H1 (cell line): ENCODE measurements around the gene FAM193B. TPM values are rescaled to one million over a fixed set of nuclear protein-coding genes. Genes with fewer than 3 reads are reported as not detected.

Experiments
- CTCF ChIA-PET: fragments of 300-600 bp; sonication (Branson Sonifier 250); formaldehyde crosslinking; loops from one replicate; lab custom pipeline; 2021; ENCODE audit not compliant: partially characterized antibody; lab: Charles Lee
- POLR2A ChIA-PET: fragments of 300-600 bp; sonication (Branson Sonifier 250); formaldehyde crosslinking; loops from one replicate; lab custom pipeline; 2021; ENCODE audit warnings: inconsistent platforms; ENCODE audit not compliant: partially characterized antibody; lab: Charles Lee
- DNase-seq, 2 experiments: peaks; one replicate each; pipeline versions ENCODE4 v3.0.0 to v3.0.0-alpha.2; 2010 to 2022; ENCODE audit warnings: low spot score in 2 of 2, low read depth in 1 of 2, mixed read lengths in 1 of 2
- FAIRE-seq: peaks from 2 replicates; lab custom pipeline; 2011; peaks lifted over from hg19 to GRCh38; lab: Jason Lieb, UNC
- H2AFZ ChIP-seq: 2 replicates; pipeline ENCODE4 v1.8.1; 2012; ENCODE audit warnings: low read length, inconsistent platforms
- H2AK5ac ChIP-seq: 2 replicates; pipeline ENCODE4 v1.6.1; 2013; ENCODE audit warnings: low read depth, low read length
- H2BK120ac ChIP-seq: replicated peaks from 2 replicates; pipeline ENCODE3; 2013; ENCODE audit warnings: low read depth, low read length, inconsistent platforms
- H2BK12ac ChIP-seq: 2 replicates; pipeline ENCODE4 v1.6.1; 2013; ENCODE audit warnings: low read depth, low read length
- H2BK15ac ChIP-seq: 2 replicates; pipeline ENCODE4 v1.6.1; 2013; ENCODE audit warnings: low read length
- H2BK20ac ChIP-seq: 2 replicates; pipeline ENCODE4 v1.6.1; 2013; ENCODE audit warnings: low read length
- H2BK5ac ChIP-seq: 2 replicates; pipeline ENCODE4 v1.6.1; 2013; ENCODE audit warnings: low read depth, low read length
- H3K14ac ChIP-seq: 2 replicates; pipeline ENCODE4 v1.6.1; 2013; ENCODE audit warnings: inconsistent platforms; ENCODE audit not compliant: insufficient read length
- H3K18ac ChIP-seq: 2 replicates; pipeline ENCODE4 v1.6.1; 2013; ENCODE audit warnings: low read length; ENCODE audit errors: extremely low read depth
- H3K23ac ChIP-seq: 2 replicates; pipeline ENCODE4 v1.6.1; 2013; ENCODE audit warnings: inconsistent platforms; ENCODE audit not compliant: insufficient read length
- H3K23me2 ChIP-seq: 2 replicates; pipeline ENCODE4 v1.6.1; 2013; ENCODE audit warnings: low read depth, low read length
- H3K27ac ChIP-seq: 2 replicates; pipeline ENCODE4 v1.6.1; 2011; ENCODE audit warnings: low read depth, low read length, inconsistent platforms
- H3K27me3 ChIP-seq, 4 experiments: replicated peaks in 1 of 4; 1 replicate in 1 of 4; 2 replicates in 3 of 4; pipeline versions ENCODE4 v1.6.1 to v1.8.1; 2011 to 2013; ENCODE audit warnings: low read length in 3 of 4, mild to moderate bottlenecking in 3 of 4, inconsistent platforms in 2 of 4, mixed read lengths in 2 of 4, moderate library complexity in 1 of 4; ENCODE audit not compliant: control insufficient read depth in 3 of 4, insufficient read depth in 3 of 4; ENCODE audit errors: extremely low read depth in 1 of 4
- H3K36me3 ChIP-seq, 4 experiments: 2 replicates each; pipeline versions ENCODE4 v1.6.1 to v1.8.1; 2011 to 2013; ENCODE audit warnings: mild to moderate bottlenecking in 4 of 4, low read length in 3 of 4, moderate library complexity in 2 of 4, control low read depth in 1 of 4, inconsistent platforms in 1 of 4; ENCODE audit not compliant: insufficient read depth in 4 of 4, control insufficient read depth in 2 of 4
- H3K4ac ChIP-seq: replicated peaks from 2 replicates; pipeline ENCODE3; 2013; ENCODE audit warnings: low read length, low read depth, mixed read lengths, inconsistent platforms; ENCODE audit not compliant: insufficient read length
- H3K4me1 ChIP-seq, 4 experiments: replicated peaks in 1 of 4; 1 replicate in 1 of 4; 2 replicates in 3 of 4; pipeline versions ENCODE4 v1.6.1 to v1.8.1; 2011 to 2013; ENCODE audit warnings: low read length in 3 of 4, inconsistent platforms in 2 of 4, mixed read lengths in 1 of 4; ENCODE audit not compliant: insufficient read depth in 4 of 4, control insufficient read depth in 3 of 4
- H3K4me2 ChIP-seq, 2 experiments: 2 replicates each; pipeline versions ENCODE4 v1.6.1 to v1.8.1; 2011 to 2013; ENCODE audit warnings: low read depth in 2 of 2, low read length in 2 of 2, control low read depth in 1 of 2, inconsistent platforms in 1 of 2, mild to moderate bottlenecking in 1 of 2; ENCODE audit not compliant: insufficient read depth in 1 of 2
- H3K4me3 ChIP-seq, 4 experiments: fragments of 200-600, 300-600 bp in 1 of 4; sonication (generic), shearing (Covaris generic), sonication (Bioruptor Twin) in 1 of 4; 2 replicates each; pipeline versions ENCODE4 v1.5.1 to v1.8.1; 2011 to 2016; ENCODE audit warnings: low read length in 4 of 4, low read depth in 3 of 4, control low read depth in 2 of 4, inconsistent platforms in 2 of 4, mild to moderate bottlenecking in 2 of 4, mixed read lengths in 1 of 4, moderate library complexity in 1 of 4; ENCODE audit not compliant: insufficient read depth in 2 of 4; ENCODE audit errors: extremely low read depth in 1 of 4
- H3K56ac ChIP-seq: replicated peaks from 2 replicates; pipeline ENCODE3; 2013; ENCODE audit warnings: low read depth, mild to moderate bottlenecking, mixed read lengths, low read length, inconsistent platforms; ENCODE audit not compliant: insufficient read length
- H3K79me1 ChIP-seq: 2 replicates; pipeline ENCODE4 v1.6.1; 2013; ENCODE audit warnings: low read depth, low read length, control low read depth
- H3K79me2 ChIP-seq, 2 experiments: 2 replicates each; pipeline versions ENCODE4 v1.6.1 to v1.8.1; 2012 to 2013; ENCODE audit warnings: low read length in 2 of 2, mild to moderate bottlenecking in 2 of 2, inconsistent platforms in 1 of 2; ENCODE audit not compliant: insufficient read depth in 2 of 2, control insufficient read depth in 1 of 2
- H3K9ac ChIP-seq, 4 experiments: replicated peaks in 1 of 4; 1 replicate in 1 of 4; 2 replicates in 3 of 4; pipeline versions ENCODE4 v1.6.1 to v1.8.1; 2011 to 2013; ENCODE audit warnings: low read depth in 3 of 4, low read length in 3 of 4, control low read depth in 2 of 4, mild to moderate bottlenecking in 2 of 4, moderate library complexity in 2 of 4, inconsistent platforms in 1 of 4; ENCODE audit errors: extremely low read depth in 1 of 4
- H3K9me3 ChIP-seq, 2 experiments: 2 replicates each; pipeline versions ENCODE4 v1.6.1 to v1.8.1; 2012 to 2013; ENCODE audit warnings: mild to moderate bottlenecking in 2 of 2, moderate library complexity in 2 of 2, control low read depth in 1 of 2, inconsistent platforms in 1 of 2, low read depth in 1 of 2, low read length in 1 of 2, mixed read lengths in 1 of 2; ENCODE audit not compliant: insufficient read depth in 2 of 2
- H4K20me1 ChIP-seq, 2 experiments: replicated peaks in 1 of 2; 2 replicates each; pipeline versions ENCODE3 to v1.8.1; 2011 to 2013; ENCODE audit warnings: inconsistent platforms in 2 of 2, low read length in 2 of 2, mild to moderate bottlenecking in 1 of 2; ENCODE audit not compliant: insufficient read depth in 2 of 2, control insufficient read depth in 1 of 2
- H4K5ac ChIP-seq: 2 replicates; pipeline ENCODE4 v1.6.1; 2013; ENCODE audit warnings: low read length, low read depth, mixed read lengths, inconsistent platforms; ENCODE audit not compliant: insufficient read length
- H4K8ac ChIP-seq: 2 replicates; pipeline ENCODE4 v1.8.0; 2013; ENCODE audit warnings: mild to moderate bottlenecking, moderate library complexity, low read length, inconsistent platforms; ENCODE audit not compliant: insufficient read depth; ENCODE audit errors: extremely low read depth
- H4K91ac ChIP-seq: replicated peaks from 2 replicates; pipeline ENCODE3; 2013; ENCODE audit warnings: low read length, mixed read lengths, inconsistent platforms; ENCODE audit not compliant: insufficient read length
- BCL11A ChIP-seq, 2 experiments: IDR thresholded peaks; one replicate each; pipeline ENCODE4 v1.6.1; 2011; ENCODE audit warnings: low read depth in 2 of 2, low read length in 2 of 2, mild to moderate bottlenecking in 2 of 2
- EP300 ChIP-seq, 2 experiments: IDR thresholded peaks; 1 replicate in 1 of 2; 2 replicates in 1 of 2; pipeline ENCODE4 v1.6.1; 2011 to 2012; ENCODE audit warnings: low read depth in 2 of 2, low read length in 2 of 2, mild to moderate bottlenecking in 2 of 2, borderline replicate concordance in 1 of 2, inconsistent platforms in 1 of 2, moderate library complexity in 1 of 2
- MAFK ChIP-seq: IDR thresholded peaks from 2 replicates; pipeline ENCODE4 v1.6.1; 2012; ENCODE audit warnings: low read depth, mild to moderate bottlenecking, improper control_type of control experiment, low read length
- NANOG ChIP-seq: IDR thresholded peaks from 2 replicates; pipeline ENCODE4 v1.6.1; 2011; ENCODE audit warnings: low read length, low read depth, mild to moderate bottlenecking, inconsistent platforms; ENCODE audit not compliant: insufficient read depth, poor library complexity, severe bottlenecking
- POLR2AphosphoS5 ChIP-seq: IDR thresholded peaks from 2 replicates; pipeline ENCODE4 v1.6.1; 2011; ENCODE audit warnings: low read depth, low read length
- POU5F1 ChIP-seq: IDR thresholded peaks from 2 replicates; pipeline ENCODE4 v1.6.1; 2011; ENCODE audit warnings: low read depth, mild to moderate bottlenecking, low read length, moderate library complexity
- RNF2 ChIP-seq: fragments of 200-900, 300-1000 bp; sonication (generic); IDR thresholded peaks from 2 replicates; pipeline ENCODE4 v1.7.1; 2016; ENCODE audit warnings: borderline replicate concordance, low read depth, mild to moderate bottlenecking, antibody characterized with exemption, low read length; ENCODE audit not compliant: poor library complexity, severe bottlenecking; ENCODE audit errors: missing control alignments
- SIN3A ChIP-seq, 2 experiments: IDR thresholded peaks in 1 of 2; conservative IDR thresholded peaks in 1 of 2; 2 replicates each; pipeline ENCODE4 v1.6.1; 2011 to 2012; ENCODE audit warnings: low read length in 2 of 2, improper control_type of control experiment in 1 of 2, low read depth in 1 of 2, mild to moderate bottlenecking in 1 of 2
- SUZ12 ChIP-seq: fragments of 200-600 bp; sonication (generic); IDR thresholded peaks from 2 replicates; pipeline ENCODE4 v1.6.1; 2012; ENCODE audit warnings: mild to moderate bottlenecking, inconsistent platforms, low read length, moderate library complexity, mixed read lengths
- WGBS, 2 experiments: shearing (Covaris generic) in 1 of 2; methylation state at CpG; one replicate each; pipeline versions ENCODE4 v1.1.6 to v1.1.7; 2013 to 2015; ENCODE audit warnings: low lambda C conversion rate in 2 of 2, mixed read lengths in 2 of 2, inconsistent platforms in 1 of 2, low coverage in 1 of 2, missing lambda C conversion rate in 1 of 2; ENCODE audit not compliant: insufficient replicate concordance in 2 of 2, insufficient coverage in 1 of 2, insufficient read length in 1 of 2; ENCODE audit errors: extremely low coverage in 1 of 2, missing lambda C conversion rate in 1 of 2; 5-methylcytosine and 5-hydroxymethylcytosine counted together
- polyA plus RNA-seq, 7 experiments: library from polyadenylated mRNA; depleted of rRNA in 3 of 7; stranded (reverse) in 5 of 7; unstranded in 2 of 7; fragments of >200 nt in 5 of 7; fragments of 200-250 nt in 2 of 7; gene quantifications; 1 replicate in 5 of 7; 2 replicates in 1 of 7; 4 replicates in 1 of 7; pipeline versions ENCODE4 v1.2.1 to v1.2.3, GENCODE V29; 2011 to 2013; ENCODE audit warnings: missing spikeins in 2 of 7, mixed read lengths in 2 of 7
- total RNA-seq: library from RNA; stranded (reverse); fragmentation: NEBNext Ultra II Directional; extraction: Animal tissue kit (Norgen Biotek cat#: 25700); gene quantifications from 2 replicates; pipeline ENCODE4 v1.2.1, GENCODE V29; 2021
- TF ChIP-seq, protein P1 (sequence below): IDR thresholded peaks from 2 replicates; pipeline ENCODE4 v1.6.1; 2012; ENCODE audit warnings: inconsistent platforms

The FAM193B gene
- total and polyA plus RNA-seq, 2 of the 8 experiments (the other 6 are each of a cell fraction or from before 2014, with no cell fraction given) = 49.9 to 69.8 TPM

GRCh38 chr5:177471610-177472356, 82.6 kb downstream of the FAM193B start:
- Histone ChIP-seq H2BK12ac (no peak overlapping the region), H3K9me3 (no peaks in the 10 kb centered on the region; a peak in 1 of 4 replicates), H2AFZ (no peak overlapping the region), H2BK120ac (no peak overlapping the region), H3K79me2 (peaks cover 14 to 47% of the 10 kb centered on the region in 2 experiments), H3K4me1 (peaks cover 11 to 45% (median 39%) of the 10 kb centered on the region in 4 experiments), H3K18ac (peak overlapping the region; percentile 20; the same call in 1 of the 2 replicates), H3K4me2 (peak overlapping the region; percentile 76 to 78), H2BK20ac (no peak overlapping the region), H3K56ac (no peak overlapping the region), H4K20me1 (peaks cover 32 to 34% of the 10 kb centered on the region in 2 experiments), H3K4me3 (peak overlapping the region; percentile 78 to 96 (median 88)), H4K5ac (no peak overlapping the region), H3K79me1 (peaks cover 24% of the 10 kb centered on the region), H4K91ac (no peak overlapping the region), H3K14ac (no peak overlapping the region), H3K4ac (no peak overlapping the region), H3K27ac (no peak overlapping the region), H4K8ac (no peak overlapping the region), H2BK5ac (peak overlapping the region; percentile 97), H2BK15ac (no peak overlapping the region), H3K23ac (no peak overlapping the region), H3K36me3 (peaks cover 18 to 43% (median 26%) of the 10 kb centered on the region in 4 experiments), H3K23me2 (peaks cover 3% of the 10 kb centered on the region), H2AK5ac (no peak overlapping the region), H3K27me3 (no peaks in the 10 kb centered on the region), H3K9ac (peak overlapping the region in 2 of 4 experiments; percentile 89 to 91; a peak in 5 of 7 replicates)
- DNase-seq = no peak
- no peak for TF ChIP-seq POU5F1
- TF ChIP-seq BCL11A (IDR thresholded peaks at IDR 0.05; ENCODE audit: low read depth in 2 of 2, low read length in 2 of 2) = no peak
- TF ChIP-seq MAFK = no peak
- no peak for TF ChIP-seq RNF2
- no peak for TF ChIP-seq SUZ12
- TF ChIP-seq SIN3A (conservative IDR thresholded peaks at IDR 0.05 in 1 of 2, IDR thresholded peaks at IDR 0.05 in 1 of 2; ENCODE audit: low read depth in 1 of 2, low read length in 2 of 2) = no peak
- no peak for TF ChIP-seq NANOG
- peak; percentile 30; the same call in 1 of the 2 replicates for TF ChIP-seq POLR2AphosphoS5
- TF ChIP-seq, protein P1, sequence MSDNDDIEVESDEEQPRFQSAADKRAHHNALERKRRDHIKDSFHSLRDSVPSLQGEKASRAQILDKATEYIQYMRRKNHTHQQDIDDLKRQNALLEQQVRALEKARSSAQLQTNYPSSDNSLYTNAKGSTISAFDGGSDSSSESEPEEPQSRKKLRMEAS = 0 out of 2 replicates have a peak, but pooled peaks have one; percentile 6
- TF ChIP-seq EP300 (IDR thresholded peaks at IDR 0.05; ENCODE audit: borderline replicate concordance in 1 of 2, low read depth in 2 of 2, low read length in 2 of 2) = no peak
- 76% methylated on average over 14 of the region's 14 CpGs; no CpG with 5 or more reads in 1 of the 2 experiments for WGBS, 2 experiments
- no peak for FAIRE-seq
- CTCF ChIA-PET = interaction anchor here (0.5 to 7.9 kb wide), 8 partner anchors 9 to 81 kb away, joined by 3 to 64 read pairs (median 9); no protein-coding TSS in a partner anchor
- POLR2A ChIA-PET = interaction anchor here (0.8 to 67.5 kb wide), 10 partner anchors 3 to 161 kb away, joined by 3 to 3349 read pairs (median 5); partner anchors contain the start of genes DBN1, DDX41, DOK3 and MXD3
